SK-N-SH (cell line): ENCODE data around the gene RASGEF1B. TPM values are rescaled to one million over a fixed set of nuclear protein-coding genes. Genes with fewer than 3 reads are reported as not detected.

Source experiments
- CTCF ChIA-PET: fragments of 300-600, 350-600 bp; formaldehyde crosslinking; extraction: SDS; loops from one replicate; lab custom pipeline; 2021; lab: Yijun Ruan, JAX
- POLR2A ChIA-PET: fragments of 350-600 bp; sonication (Branson Sonifier 250); formaldehyde crosslinking; extraction: SDS; loops from one replicate; lab custom pipeline; 2020; ENCODE audit warnings: antibody characterized with exemption, inconsistent platforms; lab: Yijun Ruan, JAX
- DNase-seq: peaks from one replicate; pipeline ENCODE4 v3.0.0; 2012
- H2AFZ ChIP-seq: fragments of 200-600 bp; sonication (generic); 2 replicates; pipeline ENCODE4 v1.8.1; 2016; ENCODE audit warnings: antibody characterized with exemption, mild to moderate bottlenecking, low read depth
- H3F3A ChIP-seq: fragments of 200-600 bp; sonication (generic); replicated peaks from 2 replicates; pipeline ENCODE3; 2016; ENCODE audit warnings: antibody characterized with exemption, mild to moderate bottlenecking; ENCODE audit not compliant: insufficient read depth
- H3K27ac ChIP-seq, 2 experiments: fragments of 200-500 bp in 1 of 2; fragments of 200-600 bp in 1 of 2; sonication (Bioruptor generic) in 1 of 2; sonication (generic), shearing (Covaris generic) in 1 of 2; 2 replicates each; pipeline versions ENCODE4 v1.5.1 to v1.6.1; 2014 to 2016; ENCODE audit warnings: low read depth in 2 of 2, inconsistent platforms in 1 of 2, low read length in 1 of 2, mild to moderate bottlenecking in 1 of 2, mixed read lengths in 1 of 2
- H3K27me3 ChIP-seq: fragments of 200-600 bp; sonication (generic), shearing (Covaris generic); 2 replicates; pipeline ENCODE4 v1.6.1; 2016; ENCODE audit warnings: mixed run types; ENCODE audit not compliant: insufficient read depth
- H3K36me3 ChIP-seq, 2 experiments: fragments of 200-500 bp in 1 of 2; fragments of 200-600 bp in 1 of 2; sonication (Bioruptor generic) in 1 of 2; sonication (generic) in 1 of 2; replicated peaks in 1 of 2; 2 replicates each; pipeline versions ENCODE3 to v1.5.1; 2014 to 2016; ENCODE audit warnings: low read length in 1 of 2, mild to moderate bottlenecking in 1 of 2; ENCODE audit not compliant: insufficient read depth in 2 of 2, control insufficient read depth in 1 of 2
- H3K4me1 ChIP-seq, 2 experiments: fragments of 200-500 bp in 1 of 2; fragments of 200-600 bp in 1 of 2; sonication (Bioruptor generic) in 1 of 2; sonication (generic), shearing (Covaris generic) in 1 of 2; 2 replicates each; pipeline versions ENCODE4 v1.5.1 to v1.6.1; 2014 to 2016; ENCODE audit warnings: low read depth in 1 of 2, low read length in 1 of 2, mixed run types in 1 of 2; ENCODE audit not compliant: insufficient read depth in 2 of 2, control insufficient read depth in 1 of 2
- H3K4me2 ChIP-seq: fragments of 200-600 bp; sonication (generic), shearing (Covaris generic); 2 replicates; pipeline ENCODE4 v1.6.1; 2017; ENCODE audit warnings: mixed run types
- H3K4me3 ChIP-seq, 2 experiments: fragments of 200-500 bp in 1 of 2; fragments of 200-600 bp in 1 of 2; sonication (Bioruptor generic) in 1 of 2; sonication (generic), shearing (Covaris generic) in 1 of 2; 2 replicates each; pipeline versions ENCODE4 v1.5.1 to v1.8.1; 2014 to 2016; ENCODE audit warnings: low read depth in 2 of 2, inconsistent platforms in 1 of 2, low read length in 1 of 2, mild to moderate bottlenecking in 1 of 2, mixed read lengths in 1 of 2, moderate library complexity in 1 of 2
- H3K79me2 ChIP-seq: fragments of 200-600 bp; sonication (generic); 2 replicates; pipeline ENCODE4 v1.8.1; 2017; ENCODE audit warnings: mild to moderate bottlenecking; ENCODE audit not compliant: insufficient read depth
- H3K9ac ChIP-seq: fragments of 200-600 bp; sonication (generic); 2 replicates; pipeline ENCODE4 v1.6.1; 2017; ENCODE audit warnings: mixed run types
- H3K9me2 ChIP-seq: fragments of 200-600 bp; sonication (generic); 2 replicates; pipeline ENCODE4 v1.6.1; 2017; ENCODE audit warnings: mixed run types
- H3K9me3 ChIP-seq: fragments of 200-600 bp; sonication (generic); 2 replicates; pipeline ENCODE4 v1.6.1; 2017; ENCODE audit warnings: mixed run types, mild to moderate bottlenecking, moderate library complexity
- H4K20me1 ChIP-seq: fragments of 200-600 bp; sonication (generic); 2 replicates; pipeline ENCODE4 v1.6.1; 2017; ENCODE audit warnings: mild to moderate bottlenecking, mixed run types; ENCODE audit not compliant: insufficient read depth
- ELF1 ChIP-seq: IDR thresholded peaks from 2 replicates; pipeline ENCODE4 v1.4.0; 2012
- EP300 ChIP-seq, 2 experiments: IDR thresholded peaks; 2 replicates each; pipeline versions ENCODE4 v1.4.0 to v1.6.1; 2012; ENCODE audit warnings: borderline replicate concordance in 1 of 2, low read depth in 1 of 2, low read length in 1 of 2
- FOXJ3 ChIP-seq: sonication (generic); formaldehyde crosslinking; IDR thresholded peaks from 2 replicates; pipeline ENCODE4 v1.5.1; 2020; ENCODE audit warnings: mild to moderate bottlenecking, missing genetic modification reagents
- FOXM1 ChIP-seq: IDR thresholded peaks from 2 replicates; pipeline ENCODE4 v1.4.0; 2012; ENCODE audit warnings: low read depth, mild to moderate bottlenecking
- GABPA ChIP-seq: IDR thresholded peaks from 2 replicates; pipeline ENCODE4 v1.4.0; 2012; ENCODE audit warnings: low read depth, mild to moderate bottlenecking
- GATA2 ChIP-seq: sonication (generic); formaldehyde crosslinking; IDR thresholded peaks from 2 replicates; pipeline ENCODE4 v1.5.0; 2020; ENCODE audit warnings: mild to moderate bottlenecking, missing genetic modification reagents
- MEF2A ChIP-seq: IDR thresholded peaks from 2 replicates; pipeline ENCODE4 v1.4.0; 2012; ENCODE audit warnings: low read depth, borderline replicate concordance
- RFX5 ChIP-seq: IDR thresholded peaks from 2 replicates; pipeline ENCODE4 v1.6.1; 2012; ENCODE audit warnings: mild to moderate bottlenecking, improper control_type of control experiment, low read length
- SIN3A ChIP-seq: IDR thresholded peaks from 2 replicates; pipeline ENCODE4 v1.6.1; 2012; ENCODE audit warnings: low read depth, mild to moderate bottlenecking, low read length, moderate library complexity, borderline replicate concordance
- SMC3 ChIP-seq: IDR thresholded peaks from 2 replicates; pipeline ENCODE4 v1.6.1; 2012; ENCODE audit warnings: low read depth, low read length, improper control_type of control experiment
- WGBS: methylation state at CpG from one replicate; pipeline ENCODE4 v1.1.6; 2017; ENCODE audit warnings: low lambda C conversion rate; 5-methylcytosine and 5-hydroxymethylcytosine counted together
- polyA plus RNA-seq, 3 experiments: library from polyadenylated mRNA; depleted of rRNA; stranded (reverse); fragments of >200 nt; gene quantifications; 2 replicates each; pipeline ENCODE4 v1.2.3, GENCODE V29; 2012
- TF ChIP-seq, protein P1 (sequence below): IDR thresholded peaks from 2 replicates; pipeline ENCODE4 v1.4.0; 2012; ENCODE audit warnings: low read depth, borderline replicate concordance
- TF ChIP-seq, protein P2 (sequence below): fragments of 200-600 bp; sonication (generic); IDR thresholded peaks from 2 replicates; pipeline ENCODE4 v1.6.1; 2017; ENCODE audit warnings: antibody characterized with exemption, mild to moderate bottlenecking, moderate library complexity

RASGEF1B gene
- polyA plus RNA-seq, 1 of the 3 experiments (the other 2 are of a cell fraction) = not detected

DNA sequence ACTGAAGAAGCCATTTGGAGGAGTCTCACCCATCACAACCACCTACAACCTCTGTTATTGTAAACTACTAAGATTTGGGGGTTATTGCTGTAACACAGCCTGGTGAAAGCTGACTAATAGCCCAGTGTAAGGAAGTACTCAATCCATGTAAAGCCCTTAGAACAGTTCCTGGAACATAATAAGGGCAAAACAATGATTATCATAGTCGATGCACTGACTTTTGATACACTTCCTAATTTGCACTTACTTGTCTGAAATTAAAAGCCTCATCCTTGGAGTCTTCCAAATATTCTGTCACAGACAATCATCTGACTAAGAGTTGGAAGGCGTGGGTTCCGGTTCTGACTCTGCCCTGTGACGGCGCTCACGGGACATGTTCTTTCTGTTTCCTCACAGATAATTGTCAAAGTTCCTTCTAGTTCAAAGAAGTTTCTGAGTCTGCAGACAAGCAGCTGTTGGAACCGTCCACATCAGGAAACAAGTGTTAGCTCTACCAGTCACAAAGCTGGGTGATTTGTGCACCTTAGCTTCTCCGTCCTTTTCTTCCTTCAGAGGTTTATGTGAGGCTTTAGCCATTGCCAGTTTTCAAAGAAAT, 33.4 kb upstream of the RASGEF1B start:
- TF ChIP-seq, protein P1, sequence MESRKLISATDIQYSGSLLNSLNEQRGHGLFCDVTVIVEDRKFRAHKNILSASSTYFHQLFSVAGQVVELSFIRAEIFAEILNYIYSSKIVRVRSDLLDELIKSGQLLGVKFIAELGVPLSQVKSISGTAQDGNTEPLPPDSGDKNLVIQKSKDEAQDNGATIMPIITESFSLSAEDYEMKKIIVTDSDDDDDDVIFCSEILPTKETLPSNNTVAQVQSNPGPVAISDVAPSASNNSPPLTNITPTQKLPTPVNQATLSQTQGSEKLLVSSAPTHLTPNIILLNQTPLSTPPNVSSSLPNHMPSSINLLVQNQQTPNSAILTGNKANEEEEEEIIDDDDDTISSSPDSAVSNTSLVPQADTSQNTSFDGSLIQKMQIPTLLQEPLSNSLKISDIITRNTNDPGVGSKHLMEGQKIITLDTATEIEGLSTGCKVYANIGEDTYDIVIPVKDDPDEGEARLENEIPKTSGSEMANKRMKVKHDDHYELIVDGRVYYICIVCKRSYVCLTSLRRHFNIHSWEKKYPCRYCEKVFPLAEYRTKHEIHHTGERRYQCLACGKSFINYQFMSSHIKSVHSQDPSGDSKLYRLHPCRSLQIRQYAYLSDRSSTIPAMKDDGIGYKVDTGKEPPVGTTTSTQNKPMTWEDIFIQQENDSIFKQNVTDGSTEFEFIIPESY = no peak
- TF ChIP-seq ELF1 = no peak
- no peak for TF ChIP-seq EP300 (IDR thresholded peaks at IDR 0.05; ENCODE audit: borderline replicate concordance in 1 of 2, low read depth in 1 of 2, low read length in 1 of 2)
- TF ChIP-seq SIN3A = no peak
- TF ChIP-seq SMC3 = no peak
- TF ChIP-seq MEF2A = no peak
- CTCF ChIA-PET = no interaction called here
- H3K9me2 ChIP-seq = no peaks in the 10 kb centered on the region
- no peaks in the 10 kb centered on the region for H3K4me1 ChIP-seq
- no peak for DNase-seq
- H3K4me3 ChIP-seq = no peak overlapping the region
- H3K9ac ChIP-seq = no peak overlapping the region
- no peaks in the 10 kb centered on the region for H4K20me1 ChIP-seq
- no peak overlapping the region for H3K4me2 ChIP-seq
- WGBS = 20% methylated on average over 8 of the region's 8 CpGs
- H3K36me3 ChIP-seq = no peaks in the 10 kb centered on the region
- H3K9me3 ChIP-seq = no peaks in the 10 kb centered on the region
- no peaks in the 10 kb centered on the region for H3F3A ChIP-seq
- no peaks in the 10 kb centered on the region for H3K79me2 ChIP-seq
- no peak overlapping the region for H2AFZ ChIP-seq
- no peak overlapping the region for H3K27ac ChIP-seq
- POLR2A ChIA-PET = no interaction called here
- no peaks in the 10 kb centered on the region for H3K27me3 ChIP-seq

DNA sequence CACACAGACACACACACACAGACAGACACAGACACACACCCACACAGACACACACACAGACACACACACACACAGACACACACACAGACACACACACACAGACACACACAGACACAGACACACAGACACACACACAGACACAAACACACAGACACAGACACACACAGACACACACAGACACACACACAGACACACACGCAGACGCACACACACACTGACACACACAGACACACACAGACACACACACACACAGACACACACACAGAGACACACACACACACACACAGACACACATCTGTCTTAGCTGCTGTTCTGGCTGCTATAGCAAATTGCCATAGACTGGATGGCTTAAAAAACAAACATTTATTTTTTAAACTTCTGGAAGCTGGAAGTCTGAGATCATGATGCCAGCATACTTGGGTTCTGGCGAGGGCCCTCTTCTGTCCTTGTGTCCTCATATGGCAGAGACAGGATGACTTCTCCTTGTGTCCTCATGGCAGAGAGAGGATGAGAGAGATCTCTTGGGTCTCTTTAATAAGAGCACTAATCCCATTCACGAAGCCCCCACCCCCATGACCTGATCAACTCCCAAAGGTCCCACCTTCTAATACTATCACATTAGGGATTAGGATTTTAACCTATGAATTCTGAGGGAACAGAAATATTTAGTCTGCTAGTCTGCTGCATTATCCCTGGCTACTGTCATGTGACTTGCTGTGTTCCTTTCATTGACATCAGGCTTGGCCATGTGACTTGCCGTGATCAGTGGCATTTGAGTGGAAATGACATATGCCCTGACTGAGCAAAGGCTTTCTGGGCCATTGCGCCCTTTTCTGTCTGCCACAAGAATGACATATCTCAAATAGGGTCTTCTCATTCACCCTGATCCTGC, 32.7 kb upstream of the RASGEF1B start:
- Histone ChIP-seq H4K20me1 (no peaks in the 10 kb centered on the region), H3K27me3 (no peaks in the 10 kb centered on the region), H3F3A (no peaks in the 10 kb centered on the region), H3K79me2 (no peaks in the 10 kb centered on the region), H3K9ac (no peak overlapping the region), H3K4me3 (no peak overlapping the region), H3K9me2 (no peaks in the 10 kb centered on the region), H3K4me2 (no peak overlapping the region), H3K9me3 (no peaks in the 10 kb centered on the region), H3K27ac (no peak overlapping the region), H3K36me3 (no peaks in the 10 kb centered on the region), H2AFZ (no peak overlapping the region), H3K4me1 (no peaks in the 10 kb centered on the region)
- ChIA-PET CTCF (interaction anchor here (1.3 kb wide), 1 partner anchor 10 kb away, joined by 4 read pairs; no protein-coding TSS in a partner anchor), POLR2A (no interaction called here)
- TF ChIP-seq GABPA (no peak), FOXM1 (no peak), GATA2 (CRISPR knock-in tag) (no peak), FOXJ3 (no peak), RFX5 (no peak)
- TF ChIP-seq, protein P1 = no peak
- TF ChIP-seq, protein P2, sequence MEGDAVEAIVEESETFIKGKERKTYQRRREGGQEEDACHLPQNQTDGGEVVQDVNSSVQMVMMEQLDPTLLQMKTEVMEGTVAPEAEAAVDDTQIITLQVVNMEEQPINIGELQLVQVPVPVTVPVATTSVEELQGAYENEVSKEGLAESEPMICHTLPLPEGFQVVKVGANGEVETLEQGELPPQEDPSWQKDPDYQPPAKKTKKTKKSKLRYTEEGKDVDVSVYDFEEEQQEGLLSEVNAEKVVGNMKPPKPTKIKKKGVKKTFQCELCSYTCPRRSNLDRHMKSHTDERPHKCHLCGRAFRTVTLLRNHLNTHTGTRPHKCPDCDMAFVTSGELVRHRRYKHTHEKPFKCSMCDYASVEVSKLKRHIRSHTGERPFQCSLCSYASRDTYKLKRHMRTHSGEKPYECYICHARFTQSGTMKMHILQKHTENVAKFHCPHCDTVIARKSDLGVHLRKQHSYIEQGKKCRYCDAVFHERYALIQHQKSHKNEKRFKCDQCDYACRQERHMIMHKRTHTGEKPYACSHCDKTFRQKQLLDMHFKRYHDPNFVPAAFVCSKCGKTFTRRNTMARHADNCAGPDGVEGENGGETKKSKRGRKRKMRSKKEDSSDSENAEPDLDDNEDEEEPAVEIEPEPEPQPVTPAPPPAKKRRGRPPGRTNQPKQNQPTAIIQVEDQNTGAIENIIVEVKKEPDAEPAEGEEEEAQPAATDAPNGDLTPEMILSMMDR = no peak
- DNase-seq = no peak
- WGBS = 27% methylated on average over 6 of the region's 6 CpGs
